HepG2 (cell line): ENCODE measurements around the gene P2RY12.

Experiments used
- CREM ChIP-seq, 2 experiments: sonication (generic) in 1 of 2; formaldehyde crosslinking in 1 of 2; IDR thresholded peaks; 2 replicates each; pipeline versions ENCODE4 v1.4.0 to v1.6.1; 2016 to 2020; ENCODE audit warnings: antibody characterized with exemption in 1 of 2, mild to moderate bottlenecking in 1 of 2, missing genetic modification reagents in 1 of 2
- MAZ ChIP-seq, 2 experiments: sonication (generic) in 1 of 2; formaldehyde crosslinking in 1 of 2; IDR thresholded peaks; 2 replicates each; pipeline versions ENCODE4 v1.5.0 to v1.6.1; 2012 to 2020; ENCODE audit warnings: low read depth in 2 of 2, mild to moderate bottlenecking in 2 of 2, borderline replicate concordance in 1 of 2, improper control_type of control experiment in 1 of 2, low read length in 1 of 2, missing genetic modification reagents in 1 of 2, moderate library complexity in 1 of 2
- RBM39 ChIP-seq: fragments of 200-400 bp; formaldehyde crosslinking; IDR thresholded peaks from one replicate; pipeline ENCODE4 v1.6.1; 2018; ENCODE audit warnings: antibody characterized with exemption, mild to moderate bottlenecking, low read depth, low read length; ENCODE audit not compliant: poor library complexity, severe bottlenecking
- SP1 ChIP-seq, 2 experiments: fragments of 450-650 bp in 1 of 2; sonication (generic) in 1 of 2; formaldehyde crosslinking in 1 of 2; IDR thresholded peaks; 2 replicates each; pipeline versions ENCODE4 v1.4.0 to v1.6.1; 2016 to 2020; ENCODE audit warnings: missing genetic modification reagents in 1 of 2
- TAF1 ChIP-seq: sonication (generic); formaldehyde crosslinking; IDR thresholded peaks from 2 replicates; pipeline ENCODE4 v1.4.0; 2020; ENCODE audit warnings: missing genetic modification reagents
- ZNF552 ChIP-seq: sonication (generic); formaldehyde crosslinking; IDR thresholded peaks from 2 replicates; pipeline ENCODE4 v1.9.0; 2022; ENCODE audit warnings: missing genetic modification reagents, mild to moderate bottlenecking, borderline replicate concordance
- ZNF792 ChIP-seq: IDR thresholded peaks from 2 replicates; pipeline ENCODE4 v1.6.1; 2016
- TF ChIP-seq, protein P1 (sequence below): sonication (generic); formaldehyde crosslinking; IDR thresholded peaks from 2 replicates; pipeline ENCODE4 v1.8.1; 2023; ENCODE audit warnings: mild to moderate bottlenecking, missing genetic modification reagents
- TF ChIP-seq, protein P2 (sequence below): sonication (generic); formaldehyde crosslinking; conservative IDR thresholded peaks from 2 replicates; pipeline ENCODE4 v1.8.0; 2022; ENCODE audit warnings: low read depth, missing genetic modification reagents
- TF ChIP-seq, protein P3 (sequence below): sonication (generic); formaldehyde crosslinking; conservative IDR thresholded peaks from 2 replicates; pipeline ENCODE4 v1.5.0; 2020; ENCODE audit warnings: missing genetic modification reagents
- TF ChIP-seq, protein P4 (sequence below): sonication (generic); formaldehyde crosslinking; IDR thresholded peaks from 2 replicates; pipeline ENCODE4 v1.5.0; 2020; ENCODE audit warnings: mild to moderate bottlenecking, missing genetic modification reagents, moderate library complexity
- TF ChIP-seq, protein P5 (sequence below): sonication (generic); formaldehyde crosslinking; IDR thresholded peaks from 2 replicates; pipeline ENCODE4 v1.5.0; 2020; ENCODE audit warnings: missing genetic modification reagents
- TF ChIP-seq, protein P6 (sequence below): sonication (generic); formaldehyde crosslinking; IDR thresholded peaks from 2 replicates; pipeline ENCODE4 v1.4.0; 2020; ENCODE audit warnings: mild to moderate bottlenecking, missing genetic modification reagents, borderline replicate concordance

DNA sequence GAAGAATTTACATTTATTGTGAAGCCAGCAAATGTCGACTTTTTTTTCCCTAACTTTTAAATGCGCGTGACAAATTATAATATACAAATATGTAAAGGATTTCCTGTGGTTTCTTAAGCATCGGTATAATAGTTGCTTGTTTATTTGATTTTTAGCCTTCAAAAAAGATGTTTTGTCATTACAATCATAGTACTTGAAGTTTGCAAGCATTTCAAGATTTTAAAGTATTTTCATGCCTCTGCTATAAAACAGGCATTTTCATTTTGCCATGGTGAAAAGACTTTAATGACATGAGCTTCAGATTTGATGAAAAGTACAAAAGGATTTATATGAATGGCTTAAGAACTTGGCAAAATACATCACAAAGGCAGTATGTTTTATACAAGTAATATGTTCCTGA lies 9.4 kb upstream of the P2RY12 start:
- TF ChIP-seq, protein P1, sequence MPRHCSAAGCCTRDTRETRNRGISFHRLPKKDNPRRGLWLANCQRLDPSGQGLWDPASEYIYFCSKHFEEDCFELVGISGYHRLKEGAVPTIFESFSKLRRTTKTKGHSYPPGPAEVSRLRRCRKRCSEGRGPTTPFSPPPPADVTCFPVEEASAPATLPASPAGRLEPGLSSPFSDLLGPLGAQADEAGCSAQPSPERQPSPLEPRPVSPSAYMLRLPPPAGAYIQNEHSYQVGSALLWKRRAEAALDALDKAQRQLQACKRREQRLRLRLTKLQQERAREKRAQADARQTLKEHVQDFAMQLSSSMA (CRISPR knock-in tag): no peak
- no peak for TF ChIP-seq CREM (IDR thresholded peaks at IDR 0.05)
- no peak for TF ChIP-seq CREM (CRISPR knock-in tag; IDR thresholded peaks at IDR 0.05)
- TF ChIP-seq, protein P2, sequence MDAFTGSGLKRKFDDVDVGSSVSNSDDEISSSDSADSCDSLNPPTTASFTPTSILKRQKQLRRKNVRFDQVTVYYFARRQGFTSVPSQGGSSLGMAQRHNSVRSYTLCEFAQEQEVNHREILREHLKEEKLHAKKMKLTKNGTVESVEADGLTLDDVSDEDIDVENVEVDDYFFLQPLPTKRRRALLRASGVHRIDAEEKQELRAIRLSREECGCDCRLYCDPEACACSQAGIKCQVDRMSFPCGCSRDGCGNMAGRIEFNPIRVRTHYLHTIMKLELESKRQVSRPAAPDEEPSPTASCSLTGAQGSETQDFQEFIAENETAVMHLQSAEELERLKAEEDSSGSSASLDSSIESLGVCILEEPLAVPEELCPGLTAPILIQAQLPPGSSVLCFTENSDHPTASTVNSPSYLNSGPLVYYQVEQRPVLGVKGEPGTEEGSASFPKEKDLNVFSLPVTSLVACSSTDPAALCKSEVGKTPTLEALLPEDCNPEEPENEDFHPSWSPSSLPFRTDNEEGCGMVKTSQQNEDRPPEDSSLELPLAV (CRISPR knock-in tag): no peak
- TF ChIP-seq TAF1: no peak
- TF ChIP-seq, protein P3, sequence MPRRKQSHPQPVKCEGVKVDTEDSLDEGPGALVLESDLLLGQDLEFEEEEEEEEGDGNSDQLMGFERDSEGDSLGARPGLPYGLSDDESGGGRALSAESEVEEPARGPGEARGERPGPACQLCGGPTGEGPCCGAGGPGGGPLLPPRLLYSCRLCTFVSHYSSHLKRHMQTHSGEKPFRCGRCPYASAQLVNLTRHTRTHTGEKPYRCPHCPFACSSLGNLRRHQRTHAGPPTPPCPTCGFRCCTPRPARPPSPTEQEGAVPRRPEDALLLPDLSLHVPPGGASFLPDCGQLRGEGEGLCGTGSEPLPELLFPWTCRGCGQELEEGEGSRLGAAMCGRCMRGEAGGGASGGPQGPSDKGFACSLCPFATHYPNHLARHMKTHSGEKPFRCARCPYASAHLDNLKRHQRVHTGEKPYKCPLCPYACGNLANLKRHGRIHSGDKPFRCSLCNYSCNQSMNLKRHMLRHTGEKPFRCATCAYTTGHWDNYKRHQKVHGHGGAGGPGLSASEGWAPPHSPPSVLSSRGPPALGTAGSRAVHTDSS: no peak
- TF ChIP-seq, protein P4, sequence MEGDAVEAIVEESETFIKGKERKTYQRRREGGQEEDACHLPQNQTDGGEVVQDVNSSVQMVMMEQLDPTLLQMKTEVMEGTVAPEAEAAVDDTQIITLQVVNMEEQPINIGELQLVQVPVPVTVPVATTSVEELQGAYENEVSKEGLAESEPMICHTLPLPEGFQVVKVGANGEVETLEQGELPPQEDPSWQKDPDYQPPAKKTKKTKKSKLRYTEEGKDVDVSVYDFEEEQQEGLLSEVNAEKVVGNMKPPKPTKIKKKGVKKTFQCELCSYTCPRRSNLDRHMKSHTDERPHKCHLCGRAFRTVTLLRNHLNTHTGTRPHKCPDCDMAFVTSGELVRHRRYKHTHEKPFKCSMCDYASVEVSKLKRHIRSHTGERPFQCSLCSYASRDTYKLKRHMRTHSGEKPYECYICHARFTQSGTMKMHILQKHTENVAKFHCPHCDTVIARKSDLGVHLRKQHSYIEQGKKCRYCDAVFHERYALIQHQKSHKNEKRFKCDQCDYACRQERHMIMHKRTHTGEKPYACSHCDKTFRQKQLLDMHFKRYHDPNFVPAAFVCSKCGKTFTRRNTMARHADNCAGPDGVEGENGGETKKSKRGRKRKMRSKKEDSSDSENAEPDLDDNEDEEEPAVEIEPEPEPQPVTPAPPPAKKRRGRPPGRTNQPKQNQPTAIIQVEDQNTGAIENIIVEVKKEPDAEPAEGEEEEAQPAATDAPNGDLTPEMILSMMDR (CRISPR knock-in tag): no peak
- no peak for TF ChIP-seq RBM39
- no peak for TF ChIP-seq MAZ (IDR thresholded peaks at IDR 0.05; ENCODE audit: borderline replicate concordance, low read depth, low read length)
- TF ChIP-seq MAZ (CRISPR knock-in tag; IDR thresholded peaks at IDR 0.05; ENCODE audit: low read depth): no peak
- no peak for TF ChIP-seq ZNF552 (CRISPR knock-in tag)
- TF ChIP-seq, protein P5, sequence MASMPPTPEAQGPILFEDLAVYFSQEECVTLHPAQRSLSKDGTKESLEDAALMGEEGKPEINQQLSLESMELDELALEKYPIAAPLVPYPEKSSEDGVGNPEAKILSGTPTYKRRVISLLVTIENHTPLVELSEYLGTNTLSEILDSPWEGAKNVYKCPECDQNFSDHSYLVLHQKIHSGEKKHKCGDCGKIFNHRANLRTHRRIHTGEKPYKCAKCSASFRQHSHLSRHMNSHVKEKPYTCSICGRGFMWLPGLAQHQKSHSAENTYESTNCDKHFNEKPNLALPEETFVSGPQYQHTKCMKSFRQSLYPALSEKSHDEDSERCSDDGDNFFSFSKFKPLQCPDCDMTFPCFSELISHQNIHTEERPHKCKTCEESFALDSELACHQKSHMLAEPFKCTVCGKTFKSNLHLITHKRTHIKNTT (CRISPR knock-in tag): no peak
- TF ChIP-seq, protein P6, sequence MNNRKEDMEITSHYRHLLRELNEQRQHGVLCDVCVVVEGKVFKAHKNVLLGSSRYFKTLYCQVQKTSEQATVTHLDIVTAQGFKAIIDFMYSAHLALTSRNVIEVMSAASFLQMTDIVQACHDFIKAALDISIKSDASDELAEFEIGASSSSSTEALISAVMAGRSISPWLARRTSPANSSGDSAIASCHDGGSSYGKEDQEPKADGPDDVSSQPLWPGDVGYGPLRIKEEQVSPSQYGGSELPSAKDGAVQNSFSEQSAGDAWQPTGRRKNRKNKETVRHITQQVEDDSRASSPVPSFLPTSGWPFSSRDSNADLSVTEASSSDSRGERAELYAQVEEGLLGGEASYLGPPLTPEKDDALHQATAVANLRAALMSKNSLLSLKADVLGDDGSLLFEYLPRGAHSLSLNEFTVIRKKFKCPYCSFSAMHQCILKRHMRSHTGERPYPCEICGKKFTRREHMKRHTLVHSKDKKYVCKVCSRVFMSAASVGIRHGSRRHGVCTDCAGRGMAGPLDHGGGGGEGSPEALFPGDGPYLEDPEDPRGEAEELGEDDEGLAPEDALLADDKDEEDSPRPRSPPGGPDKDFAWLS (CRISPR knock-in tag): no peak
- no peak for TF ChIP-seq ZNF792 (CRISPR knock-in tag)
- TF ChIP-seq SP1 (IDR thresholded peaks at IDR 0.05): no peak
- TF ChIP-seq SP1 (CRISPR knock-in tag; IDR thresholded peaks at IDR 0.05): no peak
